Epithelial cell of esophagus (primary cell): ENCODE measurements around the gene TOM1L2.

Experiments
- DNase-seq: peaks from one replicate; pipeline ENCODE4 v3.0.0; 2010; ENCODE audit warnings: low read depth
- H3K4me3 ChIP-seq: 2 replicates; pipeline ENCODE4 v1.5.1; 2011; ENCODE audit warnings: mild to moderate bottlenecking, low read length, control low read depth
- TF ChIP-seq, protein P1 (sequence below): IDR thresholded peaks from 2 replicates; pipeline ENCODE4 v1.5.1; 2011; ENCODE audit warnings: low read depth, mild to moderate bottlenecking, low read length, control low read depth, inconsistent platforms; ENCODE audit not compliant: insufficient read depth; ENCODE audit errors: missing control alignments

Gene TOM1L2

DNA sequence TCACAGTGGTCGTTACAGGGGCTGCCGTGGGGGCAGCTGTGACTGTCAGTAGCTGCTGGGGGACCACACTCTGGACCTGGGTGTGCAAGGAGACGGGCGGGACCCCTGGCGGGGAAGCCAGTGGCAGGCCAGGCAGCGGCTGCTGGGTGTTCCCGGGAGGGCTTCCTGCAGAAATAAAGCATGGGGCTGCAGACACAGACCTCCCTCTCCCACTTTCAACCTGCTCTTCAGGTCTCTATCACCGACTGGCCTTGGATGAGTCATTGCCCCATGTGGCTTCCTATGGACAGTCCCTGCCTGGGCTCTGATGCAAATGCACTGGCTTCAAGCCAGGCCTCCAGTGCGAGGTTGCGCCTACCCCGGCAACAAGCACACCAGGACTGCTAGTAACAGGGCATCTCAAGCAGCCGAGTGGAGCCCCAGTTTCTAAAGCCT, 152.6 kb downstream of the TOM1L2 start:
- TF ChIP-seq, protein P1, sequence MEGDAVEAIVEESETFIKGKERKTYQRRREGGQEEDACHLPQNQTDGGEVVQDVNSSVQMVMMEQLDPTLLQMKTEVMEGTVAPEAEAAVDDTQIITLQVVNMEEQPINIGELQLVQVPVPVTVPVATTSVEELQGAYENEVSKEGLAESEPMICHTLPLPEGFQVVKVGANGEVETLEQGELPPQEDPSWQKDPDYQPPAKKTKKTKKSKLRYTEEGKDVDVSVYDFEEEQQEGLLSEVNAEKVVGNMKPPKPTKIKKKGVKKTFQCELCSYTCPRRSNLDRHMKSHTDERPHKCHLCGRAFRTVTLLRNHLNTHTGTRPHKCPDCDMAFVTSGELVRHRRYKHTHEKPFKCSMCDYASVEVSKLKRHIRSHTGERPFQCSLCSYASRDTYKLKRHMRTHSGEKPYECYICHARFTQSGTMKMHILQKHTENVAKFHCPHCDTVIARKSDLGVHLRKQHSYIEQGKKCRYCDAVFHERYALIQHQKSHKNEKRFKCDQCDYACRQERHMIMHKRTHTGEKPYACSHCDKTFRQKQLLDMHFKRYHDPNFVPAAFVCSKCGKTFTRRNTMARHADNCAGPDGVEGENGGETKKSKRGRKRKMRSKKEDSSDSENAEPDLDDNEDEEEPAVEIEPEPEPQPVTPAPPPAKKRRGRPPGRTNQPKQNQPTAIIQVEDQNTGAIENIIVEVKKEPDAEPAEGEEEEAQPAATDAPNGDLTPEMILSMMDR = no peak
- DNase-seq = peak; percentile 93
- H3K4me3 ChIP-seq = no peak overlapping the region

DNA sequence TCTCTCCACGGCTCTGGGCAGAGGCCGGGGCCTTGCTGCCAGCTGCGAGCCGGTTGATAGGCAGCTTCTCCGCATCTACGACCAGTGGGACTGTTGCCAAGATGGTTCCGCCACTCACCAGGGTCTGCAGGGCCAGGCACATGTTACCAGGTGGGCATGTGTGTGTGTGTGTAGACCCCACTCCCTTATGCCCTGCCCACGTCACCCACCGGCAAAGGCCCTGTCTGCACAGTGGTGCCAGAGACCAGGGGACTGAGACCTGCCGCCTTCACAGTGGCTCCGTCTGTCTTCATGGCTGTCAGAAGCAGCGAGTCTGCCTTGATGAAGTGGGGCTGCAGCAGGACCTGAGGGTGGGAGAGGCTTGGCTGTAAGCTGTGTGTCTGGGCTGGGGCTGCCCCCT, 153.1 kb downstream of the TOM1L2 start:
- TF ChIP-seq, protein P1 = no peak
- H3K4me3 ChIP-seq = no peak overlapping the region

DNA sequence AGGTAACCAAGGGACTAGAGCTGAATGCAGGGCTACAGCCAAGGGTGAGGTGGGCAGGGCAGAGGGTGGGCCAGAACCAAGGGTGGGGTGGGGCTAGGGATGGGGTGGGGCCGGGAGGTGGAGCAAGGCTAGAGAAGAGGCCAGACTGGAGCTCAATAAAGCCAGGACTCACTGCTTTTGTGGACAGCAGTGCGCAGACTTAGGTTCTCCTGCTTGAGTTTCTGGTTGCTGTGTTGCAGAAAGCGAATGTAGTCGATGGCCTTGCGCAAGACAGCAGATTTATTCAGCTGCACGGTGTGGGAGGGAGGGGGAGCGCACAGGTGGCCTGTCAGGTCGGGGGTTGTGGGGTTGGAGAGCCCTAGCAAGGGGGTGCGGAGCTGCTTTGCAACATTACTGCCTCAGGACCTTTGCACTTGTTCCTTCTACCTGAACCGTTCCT, 154.1 kb downstream of the TOM1L2 start:
- TF ChIP-seq, protein P1 = no peak
- H3K4me3 ChIP-seq = no peak overlapping the region
- peak; percentile 52 for DNase-seq

More for the DNA sequence above, 153.1 kb downstream of the TOM1L2 start:
- DNase-seq = no peak

DNA sequence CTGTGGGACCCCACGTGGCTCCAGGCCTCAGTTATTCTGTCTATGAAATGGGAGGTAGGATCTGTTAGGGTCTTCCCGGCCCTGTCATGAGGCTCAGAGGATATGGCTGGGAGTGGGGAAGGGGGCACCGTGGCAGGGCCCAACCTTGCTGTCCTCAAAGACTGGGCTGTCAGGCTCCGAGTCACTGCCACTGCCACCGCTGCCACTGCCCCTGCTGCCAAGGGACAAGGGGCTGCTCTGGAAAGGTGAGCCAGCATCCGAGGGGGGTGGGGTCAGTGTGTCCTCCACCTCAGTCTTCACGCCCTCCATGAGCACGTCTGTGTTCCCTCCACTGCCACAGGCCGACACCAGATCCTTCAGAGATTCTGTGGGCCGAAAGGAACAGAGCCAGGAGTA, 154.7 kb downstream of the TOM1L2 start:
- no peak overlapping the region for H3K4me3 ChIP-seq
- DNase-seq = no peak
- TF ChIP-seq, protein P1 = no peak

DNA sequence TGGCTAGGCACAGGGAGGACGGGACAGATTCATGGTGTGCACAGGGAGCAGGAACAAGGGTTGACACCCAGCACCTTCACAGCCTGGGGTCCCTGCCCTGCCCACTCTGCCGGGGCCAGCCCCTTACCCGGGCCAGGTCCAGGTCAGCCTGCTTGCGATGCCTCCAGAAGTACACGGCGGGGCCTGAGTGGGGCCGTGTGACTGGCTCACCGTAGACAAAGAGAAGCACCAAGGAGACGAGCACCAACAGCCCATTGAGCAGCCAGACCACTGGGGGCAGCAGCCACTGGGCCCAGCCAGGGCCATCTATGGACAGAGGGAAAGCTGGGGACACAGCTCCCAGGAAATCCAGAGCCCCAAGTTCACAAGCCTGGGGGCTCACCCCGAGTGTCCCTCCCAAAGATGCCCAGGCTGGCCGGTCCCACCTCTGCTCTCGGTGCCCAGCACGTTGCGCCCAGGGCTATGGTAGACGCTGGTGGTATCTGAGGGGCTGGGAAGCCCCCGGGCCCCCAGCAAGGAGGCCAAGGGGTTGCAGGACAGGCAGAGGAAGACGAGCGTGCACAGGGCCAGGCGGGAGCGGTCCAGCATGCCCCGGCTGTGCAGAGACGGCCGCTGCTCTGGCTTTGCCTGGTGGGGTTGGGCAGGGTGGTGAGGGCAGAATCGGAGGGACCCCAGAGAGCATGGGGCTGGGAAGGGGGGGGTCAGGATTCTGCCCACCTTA, 155.2 kb downstream of the TOM1L2 start:
- TF ChIP-seq, protein P1 = no peak
- no peak overlapping the region for H3K4me3 ChIP-seq
- no peak for DNase-seq

DNA sequence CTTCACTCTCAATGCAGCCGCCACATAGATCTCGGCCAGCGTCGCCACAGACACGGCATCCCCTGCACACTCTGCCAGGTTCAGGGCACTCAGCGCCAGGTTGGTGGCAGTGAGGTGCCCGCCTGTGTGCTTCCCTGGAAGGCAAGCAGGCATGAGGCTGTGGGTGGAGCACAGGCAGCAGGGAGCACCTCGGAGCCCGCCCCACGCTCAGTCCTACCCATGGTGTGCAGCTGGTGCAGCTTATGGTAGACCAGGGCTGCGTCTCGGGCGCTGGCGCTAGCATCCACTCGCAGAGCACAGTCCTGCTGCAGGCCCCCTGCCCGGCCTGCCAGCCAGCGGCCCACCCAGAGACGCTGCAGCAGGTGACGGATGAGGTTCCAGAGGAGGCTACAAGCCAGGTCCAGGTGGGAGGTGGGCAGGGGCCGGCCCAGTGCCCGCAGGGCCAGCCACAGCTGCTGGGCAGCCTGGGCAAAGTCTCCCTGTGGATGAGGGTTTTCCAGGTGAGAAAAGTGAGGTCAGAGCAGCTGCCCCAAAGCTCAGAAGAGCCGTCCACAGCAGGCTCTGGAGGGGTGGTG, 155.9 kb downstream of the TOM1L2 start:
- H3K4me3 ChIP-seq = no peak overlapping the region
- no peak for DNase-seq
- TF ChIP-seq, protein P1 = no peak
